Fibroblast of lung (primary cell): ENCODE measurements around the gene ADPGK.

ENCODE experiments used
- CTCF ChIP-seq, 2 donors: IDR thresholded peaks in 1 of 2; conservative IDR thresholded peaks in 1 of 2; 1 replicate in 1 of 2; 2 replicates in 1 of 2; pipeline ENCODE4 v1.5.1; 2011 to 2012; ENCODE audit warnings: low read length in 2 of 2, control low read depth in 1 of 2, inconsistent platforms in 1 of 2, low read depth in 1 of 2, mild to moderate bottlenecking in 1 of 2
- EZH2 ChIP-seq: IDR thresholded peaks from 2 replicates; pipeline ENCODE4 v1.5.1; 2012; ENCODE audit warnings: low read length, control low read depth, mild to moderate bottlenecking; ENCODE audit errors: missing control alignments

DNA sequence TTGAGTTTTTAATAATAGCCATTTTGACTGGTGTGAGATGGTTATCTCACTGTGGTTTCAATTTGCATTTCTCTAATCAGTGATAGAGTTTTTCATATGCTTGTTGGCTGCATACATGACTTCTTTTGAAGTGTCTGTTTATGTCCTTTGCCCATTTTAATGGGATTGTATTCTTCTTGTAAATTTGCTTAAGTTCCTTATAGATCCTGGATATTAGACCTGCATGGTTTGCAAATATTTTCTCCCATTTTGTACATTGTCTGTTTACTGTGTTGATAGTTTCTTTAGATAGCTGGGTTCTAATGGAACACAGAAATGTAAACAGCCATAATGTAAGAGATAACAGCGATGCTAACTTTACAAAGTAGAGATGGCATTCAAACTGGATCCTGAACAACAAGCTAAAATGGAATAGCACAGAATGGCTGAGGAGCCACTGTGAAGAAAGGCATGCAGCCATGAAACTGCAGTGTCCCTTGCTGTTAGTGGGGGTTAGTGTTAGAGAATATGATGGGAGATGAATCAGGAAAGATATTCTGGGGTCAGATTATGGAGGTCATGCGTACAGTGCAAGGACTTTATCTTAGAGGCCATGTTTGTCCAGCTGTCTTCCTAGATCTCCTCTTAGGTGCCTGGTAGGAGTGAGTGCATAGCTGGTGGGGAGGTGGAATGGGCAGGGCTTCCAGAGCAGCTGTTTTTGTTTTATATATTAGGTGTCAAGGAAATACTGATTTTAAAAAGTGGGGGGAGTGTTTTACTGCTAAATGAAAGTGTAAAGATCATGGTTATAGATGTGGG is 49.4 kb downstream of the ADPGK start:
- TF ChIP-seq CTCF (conservative IDR thresholded peaks at IDR 0.05 in 1 of 2, IDR thresholded peaks at IDR 0.05 in 1 of 2; ENCODE audit: low read depth in 1 of 2, low read length in 2 of 2) = no peak
- no peak for TF ChIP-seq EZH2
